IPS DF 4.7 (cell line): ENCODE results near the gene RITA1.
A peak's percentile ranks its signal among the peaks of the same experiment; 100 is the strongest.
"Not testable (repeated sequence)": the region's sequence is repeated elsewhere in the genome, so short reads cannot be mapped to it uniquely, and the experiment has no call there.

ENCODE experiments used
- DNase-seq: peaks from one replicate; pipeline ENCODE4 v3.0.0-alpha.2; 2013; ENCODE audit warnings: low spot score; ENCODE audit errors: extremely low read depth

The RITA1 gene, protein sequence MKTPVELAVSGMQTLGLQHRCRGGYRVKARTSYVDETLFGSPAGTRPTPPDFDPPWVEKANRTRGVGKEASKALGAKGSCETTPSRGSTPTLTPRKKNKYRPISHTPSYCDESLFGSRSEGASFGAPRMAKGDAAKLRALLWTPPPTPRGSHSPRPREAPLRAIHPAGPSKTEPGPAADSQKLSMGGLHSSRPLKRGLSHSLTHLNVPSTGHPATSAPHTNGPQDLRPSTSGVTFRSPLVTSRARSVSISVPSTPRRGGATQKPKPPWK

DNA sequence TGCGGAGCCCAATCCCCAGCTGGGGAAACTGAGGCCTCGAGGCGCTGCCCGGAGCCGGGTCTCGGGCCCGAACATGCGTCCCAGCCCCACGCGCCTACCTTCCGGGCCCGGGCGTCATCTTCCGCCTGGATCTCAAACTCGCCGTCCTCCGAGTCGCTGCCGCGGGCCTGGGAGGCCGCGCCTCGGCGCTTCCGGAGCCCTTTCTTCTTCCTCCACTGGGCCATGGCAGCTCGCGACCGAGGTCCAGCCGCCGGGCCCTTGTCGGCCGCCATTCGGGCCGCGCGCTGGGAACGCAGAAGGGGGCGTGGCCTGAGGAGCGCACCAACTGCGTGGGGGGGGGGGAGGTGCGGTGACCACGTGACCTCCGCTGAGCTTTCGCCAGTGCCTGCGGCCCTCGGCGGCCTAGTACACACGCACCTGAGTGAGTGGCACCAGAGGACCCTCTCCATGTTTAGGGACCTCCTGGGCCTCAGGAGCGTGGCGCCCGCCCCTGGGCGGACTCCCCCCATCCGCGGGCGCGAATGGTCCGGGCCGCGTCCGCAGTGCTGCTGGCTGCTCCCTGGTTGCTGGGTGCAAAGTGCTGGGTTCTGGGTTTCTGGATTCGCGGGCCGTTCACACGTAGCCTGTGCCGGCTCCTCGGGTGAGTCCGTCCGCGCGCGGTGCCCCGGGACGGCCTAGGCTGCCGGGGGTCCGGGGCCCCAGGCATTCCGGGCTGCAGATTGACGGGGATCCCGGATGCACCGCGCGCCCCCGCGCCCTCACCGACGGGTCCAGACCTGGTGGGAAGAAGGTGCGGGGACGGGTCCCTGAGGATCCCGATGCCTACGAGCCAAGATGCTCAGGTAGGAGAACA lies at the start of gene RITA1, which contains the start of gene DDX54:
Gene RITA1 (plus strand): TSS at position 542 of the 853 bp plus-strand sequence. CDS start 1,026 bp downstream, outside the sequence.
Gene DDX54 (minus strand): TSS at position 299 of the 853 bp plus-strand sequence. CDS start 27 bp downstream, at position 272.
- DNase-seq, result no peak

DNA sequence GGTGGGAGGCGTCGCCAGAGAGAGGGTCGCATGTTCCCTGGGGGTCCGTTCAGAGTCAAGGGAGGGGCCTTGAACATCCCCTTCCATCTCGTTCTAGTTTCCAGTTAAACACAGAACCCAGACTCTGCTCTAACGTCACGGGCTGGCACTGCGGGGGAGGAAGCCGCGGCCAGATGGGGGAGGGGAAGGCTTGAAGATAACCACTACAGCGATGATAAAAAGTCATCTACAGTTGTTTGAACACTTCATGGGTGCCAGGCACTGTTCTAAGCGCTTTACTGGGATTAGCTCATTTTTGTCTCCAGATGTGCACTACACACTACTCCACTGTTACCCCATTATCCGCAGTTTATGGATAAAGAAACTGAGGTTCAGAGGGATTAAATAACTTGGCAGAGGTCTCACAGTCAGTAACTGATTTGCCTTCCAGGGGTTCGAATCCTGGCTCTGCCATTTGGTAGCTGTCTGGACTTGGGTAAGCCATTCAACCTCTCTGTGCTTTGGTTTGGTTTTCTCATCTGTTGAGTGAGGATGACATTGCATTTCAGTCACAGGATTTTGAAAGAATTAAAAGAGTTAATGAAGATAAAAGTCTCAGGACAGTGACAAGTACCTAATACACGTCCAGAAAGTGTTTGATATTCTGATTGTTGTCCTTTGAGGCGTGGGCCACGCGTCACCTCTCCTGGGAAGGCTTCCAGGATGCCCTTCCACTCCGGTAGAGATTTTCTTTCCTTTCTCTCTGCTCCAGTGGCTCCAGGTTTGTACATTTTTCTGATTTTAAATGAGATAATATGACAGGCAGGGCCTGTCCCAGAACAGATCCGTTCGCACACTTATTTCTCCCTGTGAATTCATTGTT lies 49.2 kb upstream of the RITA1 start:
- DNase-seq, result no peak

DNA sequence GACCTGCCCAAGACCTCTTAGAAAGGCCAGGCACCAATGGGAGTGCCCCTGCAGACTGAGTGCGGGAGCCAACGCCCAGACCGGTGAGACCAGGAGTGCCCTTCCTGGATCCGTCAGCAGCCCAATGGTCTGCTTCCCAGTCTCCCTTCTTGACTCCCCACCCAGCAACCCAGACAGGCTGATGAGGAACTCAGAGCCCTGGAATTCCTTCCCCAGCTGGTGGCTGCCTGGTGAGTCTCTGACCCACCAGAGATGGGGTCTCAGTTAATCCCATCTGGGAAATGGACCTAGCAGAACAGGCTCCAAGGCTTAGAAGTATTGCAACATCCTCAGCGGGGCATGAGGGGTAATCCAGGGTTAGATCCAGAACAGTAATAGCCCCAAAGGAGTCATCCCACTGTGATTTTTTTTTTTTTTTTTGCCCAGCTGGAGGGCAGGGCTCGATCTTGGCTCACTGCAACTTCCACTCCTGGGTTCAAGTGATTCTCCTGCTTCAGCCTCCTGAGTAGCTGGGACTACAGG lies 48.5 kb upstream of the RITA1 start:
- no peak for DNase-seq

DNA sequence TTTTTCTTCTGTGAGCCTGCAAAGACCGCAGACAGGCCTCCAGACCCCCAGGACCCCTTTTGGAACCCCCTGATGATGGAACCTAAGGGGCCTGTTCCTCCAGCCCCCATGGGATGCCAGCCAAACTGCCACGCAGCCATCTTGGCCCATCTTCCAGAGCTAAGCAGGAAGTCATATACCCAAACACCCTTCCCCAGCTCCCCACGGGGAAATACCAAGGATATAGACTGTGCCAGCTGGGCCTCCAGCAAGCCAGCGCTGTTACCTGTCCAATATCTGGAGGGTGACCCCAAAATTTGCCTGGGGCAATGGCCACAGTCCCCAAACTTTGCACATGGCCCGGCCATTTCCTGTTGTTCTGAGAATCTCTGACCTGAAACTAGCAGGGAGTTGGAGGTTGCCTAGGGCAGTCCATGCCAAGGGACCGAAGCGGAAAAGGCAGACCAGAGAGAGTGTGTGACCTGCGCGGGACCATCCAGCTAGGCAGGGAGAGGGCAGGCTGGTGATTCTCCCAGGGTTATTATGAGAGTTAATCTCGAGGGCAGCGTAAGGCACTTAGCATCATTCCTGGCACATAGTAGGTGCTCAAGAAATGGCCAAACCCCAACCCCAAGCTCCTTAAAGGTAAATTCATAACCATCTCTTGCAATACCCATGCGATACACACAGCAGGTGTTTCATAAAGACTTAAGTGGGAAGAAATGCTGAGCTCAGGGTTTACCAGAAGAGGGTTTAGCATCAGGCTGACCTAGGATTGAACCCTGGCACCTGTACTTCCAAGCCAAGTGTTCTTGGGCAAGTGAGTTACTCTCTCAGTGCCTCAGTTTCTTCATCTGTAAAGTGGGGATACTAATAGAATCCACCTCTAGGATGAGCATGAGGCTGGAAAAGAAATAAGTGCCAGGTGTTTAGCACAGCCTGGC lies 47.4 kb upstream of the RITA1 start:
- DNase-seq, result no peak

DNA sequence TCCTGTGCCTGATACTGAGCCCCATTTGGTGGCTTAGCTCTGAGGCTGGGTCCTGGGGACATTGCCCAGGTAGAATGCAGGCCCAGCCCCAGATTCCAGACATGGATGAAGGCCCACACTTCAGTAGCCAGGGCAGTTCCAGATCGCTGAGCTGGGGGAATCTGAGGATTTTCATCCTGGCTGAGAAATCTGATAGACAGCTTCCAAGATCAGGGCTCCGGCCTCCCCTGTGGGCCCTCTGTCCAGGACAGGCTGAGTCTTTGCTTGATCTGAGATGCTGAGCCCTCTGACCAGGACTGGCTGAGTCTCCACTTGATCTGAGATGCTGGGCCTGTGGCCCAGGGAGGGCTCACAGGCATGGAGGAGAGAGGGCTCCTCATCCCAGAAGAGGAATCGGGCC lies 46.7 kb upstream of the RITA1 start:
- DNase-seq, result no peak

DNA sequence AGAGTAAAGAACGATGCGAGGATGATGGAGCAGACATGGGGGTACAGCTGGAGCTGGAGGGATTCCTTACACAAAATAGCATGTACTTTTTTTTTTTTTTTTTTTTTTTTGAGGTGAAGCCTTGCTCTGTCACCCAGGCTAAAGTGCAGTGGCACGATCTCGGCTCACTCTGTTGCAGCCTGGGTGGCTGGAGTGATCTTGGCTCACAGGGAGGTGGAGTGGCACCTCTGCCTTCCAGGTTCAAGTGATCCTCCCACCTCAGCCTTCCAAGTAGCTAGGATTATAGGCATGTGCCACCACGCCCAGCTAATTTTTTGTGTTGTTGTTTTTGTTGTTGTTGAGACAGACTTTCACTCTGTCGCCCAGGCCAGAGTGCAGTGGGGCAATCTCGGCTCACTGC lies 44.8 kb upstream of the RITA1 start:
- DNase-seq, result no peak

DNA sequence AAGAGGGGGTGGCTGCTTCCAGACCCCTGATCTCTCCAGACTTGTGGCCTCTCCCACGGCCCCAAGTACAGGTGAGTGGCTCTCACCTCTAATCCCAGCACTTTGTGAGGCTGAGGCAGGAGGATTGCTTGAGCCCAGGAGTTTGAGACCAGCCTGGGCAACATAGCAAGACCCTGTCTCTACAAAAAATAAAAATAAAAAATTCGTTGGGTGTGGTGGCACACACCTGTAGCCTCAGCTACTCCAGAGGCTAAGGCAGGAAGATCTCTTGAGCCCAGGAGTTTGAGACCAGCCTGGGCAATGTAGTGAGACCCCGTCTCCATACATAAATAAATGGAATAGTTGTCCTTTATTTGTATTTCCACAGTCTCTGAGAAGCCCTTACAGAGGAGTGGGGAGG lies 43.8 kb upstream of the RITA1 start:
- DNase-seq, result not testable (repeated sequence)

DNA sequence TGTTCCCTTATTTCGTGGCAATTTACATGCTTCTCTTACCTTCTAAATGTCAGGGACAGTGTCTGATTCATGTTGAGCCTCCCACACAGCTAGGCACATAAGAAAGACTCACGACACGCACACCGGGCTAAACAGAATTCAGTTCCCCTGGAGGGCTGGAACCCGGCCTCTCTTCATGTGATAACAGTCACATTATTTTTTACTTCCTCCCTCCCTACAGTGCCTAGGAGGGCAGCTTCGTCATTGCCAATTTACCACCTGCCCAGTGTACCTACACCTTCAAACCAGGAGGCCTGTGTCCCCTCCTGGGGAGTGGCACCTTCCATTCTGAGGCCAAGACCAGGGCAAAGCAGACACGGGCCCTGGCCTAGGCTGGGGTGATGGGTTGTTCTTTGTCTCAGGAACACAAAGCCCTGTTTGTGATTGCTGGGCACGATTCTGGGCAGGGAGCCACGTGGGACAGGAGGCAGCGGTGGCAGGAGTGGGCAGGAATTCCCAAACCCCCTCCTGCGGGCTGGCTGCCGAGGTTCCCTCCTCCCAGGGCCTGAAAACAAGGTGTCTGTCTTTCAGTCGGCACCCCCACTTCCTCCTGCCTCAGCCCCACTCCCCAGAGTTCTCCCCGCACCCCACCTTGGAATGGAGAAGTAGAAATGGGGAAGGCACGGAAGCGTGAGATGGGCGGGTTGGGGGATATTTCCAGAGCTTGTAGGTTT lies 43.2 kb upstream of the RITA1 start:
- DNase-seq, result no peak

DNA sequence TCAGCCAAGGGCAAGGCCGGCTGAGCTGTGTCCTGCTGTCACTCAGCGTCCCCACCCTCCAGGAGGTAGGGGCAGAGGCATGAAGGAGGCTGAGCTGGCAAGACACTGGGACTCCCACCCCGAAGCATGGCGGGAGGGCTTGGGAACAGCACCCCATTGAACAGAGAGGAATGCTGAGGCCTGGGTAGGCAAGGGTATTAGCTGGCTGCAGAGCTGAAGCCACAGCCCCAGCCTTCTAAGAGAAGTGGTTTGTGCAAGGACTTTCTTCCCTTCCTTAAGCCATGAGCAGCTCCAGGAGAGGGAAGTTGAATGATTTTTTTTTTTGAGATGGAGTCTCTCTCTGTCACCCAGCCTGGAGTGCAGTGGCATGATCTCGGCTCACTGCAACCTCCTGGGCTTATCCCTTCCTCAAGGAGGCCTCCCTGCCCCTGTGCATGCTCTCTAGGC lies 42.6 kb upstream of the RITA1 start:
- no peak for DNase-seq

DNA sequence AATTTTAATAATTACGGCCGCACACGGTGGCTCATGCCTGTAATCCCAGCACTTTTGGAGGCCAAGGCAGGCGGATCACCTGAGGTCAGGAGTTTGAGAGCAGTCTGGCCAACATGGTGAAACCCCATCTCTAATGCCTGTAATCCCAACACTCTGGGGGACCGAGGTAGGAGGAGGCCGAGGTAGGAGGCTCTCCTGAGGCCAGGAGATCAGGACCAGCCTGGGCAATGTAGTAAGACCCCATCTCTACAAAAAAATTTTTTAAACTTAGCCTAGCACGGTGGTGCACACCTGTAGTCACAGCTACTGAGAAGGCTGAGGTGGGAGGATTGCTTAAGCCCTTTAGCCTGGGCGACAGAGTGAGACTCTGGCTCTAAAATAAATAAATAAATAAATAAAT lies 41.6 kb upstream of the RITA1 start:
- no peak for DNase-seq

DNA sequence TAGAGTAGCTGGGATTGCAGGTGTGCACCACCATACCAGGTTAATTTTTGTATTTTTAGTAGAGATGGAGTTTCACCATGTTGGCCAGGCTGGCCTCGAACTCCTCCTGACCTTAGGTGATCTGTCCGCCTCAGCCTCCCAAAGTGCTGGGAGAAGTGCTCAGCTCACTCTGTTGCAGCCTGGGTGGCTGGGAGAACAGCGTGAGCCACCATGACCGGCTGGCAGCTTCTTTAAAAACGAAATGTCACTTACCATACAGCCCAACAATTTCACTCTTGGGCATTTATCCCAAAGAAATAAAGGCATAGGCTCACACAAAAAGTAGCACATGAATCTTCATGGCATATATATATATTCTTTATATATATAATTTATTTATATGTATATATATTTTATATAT lies 40.7 kb upstream of the RITA1 start:
- no peak for DNase-seq

DNA sequence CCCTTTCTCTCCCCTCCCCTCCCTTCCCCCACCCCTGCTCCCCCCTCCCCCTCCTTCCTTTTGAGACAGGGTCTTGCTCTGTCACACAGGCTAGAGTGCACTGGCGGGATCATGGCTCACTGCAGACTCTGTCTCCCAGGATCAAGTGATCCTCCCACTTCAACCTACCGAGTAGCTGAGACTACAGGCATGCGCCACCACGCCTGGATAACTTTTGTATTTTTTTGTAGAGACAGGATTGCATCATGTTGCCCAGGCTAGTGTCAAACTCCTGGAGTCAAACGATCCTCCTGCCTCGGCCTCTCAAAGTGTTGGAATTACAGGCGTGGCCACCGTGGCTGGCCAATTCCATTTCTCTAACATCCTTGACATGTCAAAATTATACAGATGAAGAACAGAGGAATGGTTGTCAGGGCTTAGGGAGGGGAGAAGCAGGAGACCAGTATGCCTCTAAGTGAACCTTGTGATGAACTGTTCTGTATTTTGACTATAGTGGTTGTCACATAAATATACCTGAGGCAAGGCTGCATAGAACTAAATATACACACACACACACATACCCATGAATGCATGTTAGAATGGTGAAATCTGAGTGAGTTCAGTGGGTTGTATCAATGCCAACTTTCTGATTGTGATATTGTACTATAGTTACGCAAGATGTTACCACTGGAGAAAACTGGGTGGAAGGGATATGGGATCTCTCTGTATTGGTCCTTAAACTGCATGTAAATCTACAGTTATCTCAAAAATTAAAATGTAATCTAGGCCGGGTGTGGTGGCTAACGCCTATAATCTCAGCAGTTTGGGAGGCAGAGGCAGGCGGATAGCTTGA lies 39.6 kb upstream of the RITA1 start:
- DNase-seq, result no peak

DNA sequence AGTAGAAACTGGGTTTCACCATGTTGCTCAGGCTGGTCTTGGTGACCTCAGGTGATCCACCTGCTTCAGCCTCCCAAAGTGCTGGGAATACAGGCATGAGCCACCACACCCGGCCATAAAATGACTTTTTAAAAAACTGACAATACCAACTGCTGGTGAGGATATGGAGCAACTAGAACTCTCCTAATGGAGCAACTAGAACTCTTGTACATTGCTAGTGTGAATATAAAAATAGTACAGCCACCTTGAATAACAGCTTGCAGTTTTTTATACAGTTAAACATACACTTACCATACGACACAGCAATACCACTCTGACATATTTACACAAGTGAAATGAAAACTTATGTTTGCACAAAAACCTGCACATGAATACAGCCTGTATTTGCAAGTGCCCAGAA lies 38.5 kb upstream of the RITA1 start:
- DNase-seq, result no peak

DNA sequence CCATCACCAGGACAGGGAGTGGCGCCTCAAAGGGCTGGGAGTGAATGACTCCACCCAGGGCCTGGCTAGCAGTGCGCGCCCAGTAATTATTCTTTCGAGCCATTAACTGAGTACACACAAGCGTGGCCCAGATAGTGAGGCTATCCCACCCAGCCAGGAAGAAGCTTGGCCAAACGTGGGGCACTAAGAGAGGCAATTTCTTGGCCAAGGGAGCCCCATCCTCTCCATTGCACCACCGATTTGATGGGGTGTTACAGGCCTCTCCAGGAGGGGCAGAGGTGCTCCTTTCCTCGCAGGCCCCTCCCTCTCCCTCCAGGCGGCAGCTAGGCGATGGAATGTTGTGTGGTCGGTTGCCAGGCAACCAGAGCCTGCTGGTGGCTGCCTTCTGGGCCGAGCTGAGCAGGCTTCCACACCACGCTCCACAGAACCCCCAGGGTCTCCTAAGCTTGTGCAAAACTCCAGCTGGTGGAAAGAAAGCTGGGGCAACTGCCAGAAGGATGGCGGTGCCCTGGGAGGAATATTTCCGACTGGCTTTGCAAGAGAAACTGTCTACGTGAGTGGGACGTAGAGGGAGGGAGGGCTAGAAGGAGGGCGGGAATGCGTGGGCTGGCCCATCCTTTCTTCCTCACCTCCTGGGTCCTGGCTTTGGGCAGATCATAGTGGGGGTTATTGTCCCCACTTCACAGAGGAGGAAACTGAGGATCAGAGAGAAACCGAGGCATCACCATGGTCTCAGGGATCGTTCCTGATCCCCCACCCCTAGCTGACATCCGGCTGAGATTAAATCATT lies 36.0 kb upstream of the RITA1 start, which contains the start of gene CFAP73:
Gene CFAP73 (plus strand): TSS at position 364 of the 790 bp plus-strand sequence. CDS start 134 bp downstream, at position 498.
- peak; percentile 87 for DNase-seq

DNA sequence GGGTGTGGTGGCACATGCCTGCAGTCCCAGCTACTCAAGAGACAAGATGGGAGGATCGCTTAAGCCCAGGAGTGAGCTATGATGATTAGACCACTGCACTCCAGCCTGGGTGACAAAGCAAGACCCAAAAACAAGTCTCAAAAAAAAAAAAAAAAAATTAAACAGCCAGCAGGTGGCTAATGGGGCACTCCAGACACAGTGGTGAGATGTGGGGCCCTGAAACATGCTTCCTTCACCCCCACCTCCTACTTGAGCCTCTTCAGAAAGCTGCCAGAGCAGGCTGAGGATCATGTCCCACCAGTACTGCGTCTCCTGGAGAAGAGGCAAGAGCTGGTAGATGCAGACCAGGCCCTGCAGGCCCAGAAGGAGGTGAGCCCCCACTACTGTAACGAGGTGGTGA lies 33.9 kb upstream of the RITA1 start:
- DNase-seq, result no peak

DNA sequence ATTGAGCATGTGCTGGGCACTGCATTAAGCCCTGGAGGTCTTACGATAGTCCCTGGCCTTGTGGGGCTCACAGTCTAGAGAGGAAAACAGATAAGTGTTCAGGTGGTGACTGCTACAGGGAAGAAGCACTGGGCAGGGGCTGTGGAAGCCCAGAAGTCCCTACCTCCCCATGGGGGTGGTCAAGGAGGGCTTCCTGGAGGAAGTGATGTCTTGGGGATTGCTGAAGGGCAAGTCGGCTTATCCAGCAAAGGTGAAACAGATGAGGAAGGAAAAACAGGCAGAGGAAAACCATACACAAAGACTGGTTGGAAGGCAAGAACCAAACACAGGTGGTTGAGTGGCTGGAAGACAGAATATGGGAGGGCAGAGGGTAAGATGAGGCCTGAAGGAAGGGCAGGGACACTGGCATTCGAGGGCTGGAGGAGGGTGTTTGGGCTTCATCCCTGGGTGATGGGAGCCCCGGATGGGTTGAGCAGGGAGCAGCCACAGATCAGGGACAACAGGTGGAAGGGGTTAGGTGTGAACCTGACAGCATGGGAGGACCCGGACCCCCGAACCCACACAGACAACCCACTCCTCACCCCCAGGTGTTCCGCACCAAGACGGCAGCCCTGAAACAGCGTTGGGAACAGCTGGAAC lies 33.2 kb upstream of the RITA1 start:
- no peak for DNase-seq
